GM19395 (cell line): ENCODE measurements around the gene MOSPD3.

Experiments
- ATAC-seq: cut with Tn5 transposase; IDR thresholded peaks from one replicate; pipeline ENCODE4 v1.9.1; 2021; ENCODE audit warnings: mild to moderate bottlenecking, moderate library complexity; ENCODE audit not compliant: unreplicated experiment

Gene MOSPD3

DNA sequence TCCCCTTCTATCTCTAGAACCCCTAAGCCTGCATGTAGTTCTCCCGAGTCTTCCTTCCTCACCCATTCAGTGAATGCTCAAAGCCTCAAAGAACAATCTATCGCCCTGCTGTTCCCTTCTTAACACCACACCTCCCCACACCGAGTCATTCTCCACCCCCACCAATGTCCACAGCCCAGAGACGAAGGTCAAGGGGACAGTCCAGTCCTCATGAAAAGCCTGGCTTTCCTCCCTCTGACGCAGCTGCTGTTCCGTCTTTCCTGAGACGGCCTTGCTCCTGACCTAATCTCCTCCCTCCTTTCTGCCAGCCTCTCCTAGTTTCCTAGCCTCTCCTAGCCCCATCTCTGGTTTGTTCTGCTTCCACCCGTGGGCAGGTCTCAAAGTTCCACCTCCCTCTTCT is 9.2 kb downstream of the MOSPD3 start:
- ATAC-seq = no peak

DNA sequence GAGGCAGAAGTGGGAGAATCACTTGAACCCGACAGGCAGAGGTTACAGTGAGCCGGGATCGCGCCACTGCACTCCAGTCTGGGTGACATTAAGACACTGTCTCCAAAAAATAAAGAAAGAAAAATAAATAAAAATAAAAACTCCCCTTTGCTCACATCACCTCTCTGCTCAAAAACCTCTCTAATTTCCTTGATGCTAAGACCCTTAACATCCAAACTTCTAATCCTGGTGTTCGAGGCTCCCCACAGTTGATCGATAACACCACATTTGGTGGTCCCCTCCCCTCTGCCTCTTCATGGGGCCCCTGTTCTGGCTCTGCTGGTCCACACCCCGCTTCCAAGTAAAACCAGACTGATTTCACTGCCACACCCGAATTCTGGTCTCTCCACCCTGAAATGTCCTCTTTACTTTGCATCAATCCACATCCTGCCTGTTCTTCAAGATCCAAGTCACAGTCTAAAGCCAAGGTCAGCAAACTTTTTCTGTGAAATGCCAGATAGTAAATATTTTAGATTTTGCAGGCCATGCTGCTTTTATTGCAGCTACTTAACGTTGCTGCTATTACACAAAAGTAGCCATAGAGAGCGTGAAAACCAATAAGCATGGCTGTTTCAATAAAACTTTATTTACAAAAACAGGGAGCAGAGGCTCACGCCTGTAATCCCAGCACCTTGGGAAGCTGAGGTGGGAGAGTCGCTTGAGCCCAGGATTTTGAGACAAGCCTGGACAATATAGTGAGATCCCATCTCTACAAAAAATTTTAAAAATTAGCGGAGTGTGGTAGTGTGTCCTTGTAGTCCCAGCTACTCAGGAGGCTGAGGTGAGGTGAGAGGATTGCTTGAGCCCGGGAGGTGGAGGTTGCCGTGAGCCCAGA is 11.8 kb downstream of the MOSPD3 start:
- no peak for ATAC-seq

DNA sequence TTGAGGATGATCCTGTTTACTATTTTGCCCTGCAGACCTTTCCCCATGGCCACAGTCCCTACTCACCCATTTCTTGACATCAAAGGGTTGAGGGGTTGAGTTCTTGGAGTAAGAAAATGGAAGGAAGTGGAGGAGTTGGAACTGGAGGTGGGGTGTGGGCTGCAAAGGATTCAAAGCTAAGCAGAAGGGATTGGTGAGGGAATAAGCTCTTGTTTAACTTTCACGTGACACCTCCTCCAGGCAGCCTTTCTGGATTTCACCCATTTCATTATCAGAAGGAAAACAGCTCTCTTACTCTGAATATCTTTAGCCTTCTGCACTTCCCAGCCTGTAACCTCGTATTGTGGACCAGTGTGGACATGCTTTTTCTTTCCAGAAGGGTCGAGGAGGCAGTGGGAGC is 13.7 kb downstream of the MOSPD3 start:
- no peak for ATAC-seq

DNA sequence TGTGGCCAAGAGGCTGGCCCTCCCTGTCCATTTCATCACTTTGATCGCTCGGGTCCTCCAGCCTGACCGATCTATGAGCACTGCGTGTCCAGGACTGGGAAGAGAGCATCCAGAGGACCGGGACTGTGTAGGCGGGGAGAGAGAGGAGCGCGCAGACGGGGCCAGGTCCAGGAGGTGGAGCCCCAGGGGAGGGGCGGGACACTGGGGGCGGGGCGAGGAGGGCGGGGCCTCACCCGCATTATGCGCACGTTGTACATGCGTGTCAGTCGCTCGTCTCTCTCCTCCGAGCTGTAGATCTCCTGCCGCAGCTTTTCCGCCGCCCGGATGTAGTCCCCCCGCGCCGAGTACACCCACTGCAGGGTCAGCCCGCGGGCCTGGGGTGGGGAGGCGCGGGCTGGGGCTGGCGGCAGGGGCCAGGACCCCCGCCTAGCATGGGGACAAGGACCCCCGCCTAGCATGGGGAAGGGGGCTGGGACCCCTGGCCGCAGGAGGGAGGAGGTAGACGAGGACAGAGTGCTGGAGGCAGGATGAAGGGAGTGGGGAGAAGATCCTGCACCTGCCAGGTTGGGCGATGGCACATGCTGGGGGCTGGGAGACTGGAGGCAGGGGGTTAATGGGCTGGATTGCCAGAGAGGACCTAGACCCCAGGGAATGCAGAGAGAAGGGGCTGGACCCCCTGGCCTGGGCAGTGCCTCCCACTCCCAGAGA is 14.3 kb downstream of the MOSPD3 start:
- ATAC-seq = peak; percentile 86

- no peak for ATAC-seq
These were observed 14.9 kb downstream of the MOSPD3 start for GRCh38 chr7:100627238-100627549.

DNA sequence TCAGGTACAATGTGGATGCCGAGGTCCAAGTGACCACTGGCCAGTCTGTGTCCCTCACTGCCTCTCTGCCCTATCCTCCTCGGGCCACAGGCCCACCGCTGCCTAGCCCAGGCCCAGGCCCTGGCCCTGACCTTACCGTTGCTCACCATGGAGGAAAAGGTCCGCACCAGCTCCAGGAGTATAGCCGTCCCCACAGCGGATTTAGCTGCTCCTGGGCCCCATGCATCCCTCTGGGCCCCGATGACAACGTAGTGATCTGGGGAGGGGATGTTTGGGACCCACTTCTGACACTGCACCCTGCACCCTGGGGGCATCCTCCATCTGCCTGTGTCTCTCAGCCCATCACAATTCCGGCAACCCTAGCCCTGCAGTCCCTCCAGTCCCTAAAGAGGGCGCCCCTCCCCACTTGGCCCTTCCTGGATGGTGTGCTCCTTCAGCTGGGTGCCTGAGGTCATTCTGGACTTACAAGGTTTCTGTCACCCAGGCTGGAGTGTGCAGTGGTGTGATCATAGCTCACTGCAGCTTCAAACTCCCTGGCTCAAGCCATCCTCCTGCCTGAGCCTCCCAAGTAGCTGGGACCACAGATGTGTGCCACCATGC is 16.9 kb downstream of the MOSPD3 start:
- no peak for ATAC-seq

- no peak for ATAC-seq
These were observed 17.7 kb downstream of the MOSPD3 start for GRCh38 chr7:100630066-100630465.

DNA sequence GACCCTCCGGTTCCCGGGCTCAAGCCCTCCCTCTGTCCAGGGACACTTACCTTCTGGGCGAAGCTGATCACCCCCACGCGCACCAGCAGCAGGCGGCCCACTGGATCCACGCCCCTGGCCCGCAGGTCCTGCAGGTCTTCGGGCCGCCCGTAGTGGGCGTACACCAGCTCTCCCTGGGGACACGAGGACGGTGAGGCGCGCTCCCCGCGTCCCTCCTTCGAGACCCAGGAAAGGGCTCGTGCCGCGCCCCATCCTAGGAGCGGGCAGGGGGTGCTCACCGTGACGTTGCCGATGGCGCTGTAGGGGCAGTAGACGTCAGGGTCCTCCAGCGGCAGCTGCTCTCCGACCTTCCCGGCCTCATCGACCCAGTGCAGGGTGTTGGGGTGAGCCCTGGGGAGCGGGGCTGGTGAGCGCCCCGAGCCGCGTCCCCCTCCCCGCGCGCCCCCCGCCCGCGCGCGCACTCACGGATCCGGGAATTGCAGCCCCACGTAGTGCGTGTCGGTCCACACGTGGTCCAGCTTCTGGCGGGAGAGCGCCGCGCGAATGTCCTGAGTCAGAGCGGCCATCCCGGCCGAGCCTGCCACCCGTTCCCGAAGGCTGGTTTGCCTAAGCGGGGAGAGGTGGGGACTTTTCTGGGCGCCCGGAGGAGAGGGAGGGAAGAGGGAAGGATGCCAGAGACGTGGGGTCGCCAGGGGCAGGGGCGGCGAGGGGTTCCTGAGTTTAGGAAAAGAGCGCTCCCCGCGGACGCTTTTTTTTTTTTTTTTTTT is 20.8 kb downstream of the MOSPD3 start:
- ATAC-seq = no peak

GRCh38 chr7:100639995-100640516 is 27.7 kb downstream of the MOSPD3 start:
- no peak for ATAC-seq

DNA sequence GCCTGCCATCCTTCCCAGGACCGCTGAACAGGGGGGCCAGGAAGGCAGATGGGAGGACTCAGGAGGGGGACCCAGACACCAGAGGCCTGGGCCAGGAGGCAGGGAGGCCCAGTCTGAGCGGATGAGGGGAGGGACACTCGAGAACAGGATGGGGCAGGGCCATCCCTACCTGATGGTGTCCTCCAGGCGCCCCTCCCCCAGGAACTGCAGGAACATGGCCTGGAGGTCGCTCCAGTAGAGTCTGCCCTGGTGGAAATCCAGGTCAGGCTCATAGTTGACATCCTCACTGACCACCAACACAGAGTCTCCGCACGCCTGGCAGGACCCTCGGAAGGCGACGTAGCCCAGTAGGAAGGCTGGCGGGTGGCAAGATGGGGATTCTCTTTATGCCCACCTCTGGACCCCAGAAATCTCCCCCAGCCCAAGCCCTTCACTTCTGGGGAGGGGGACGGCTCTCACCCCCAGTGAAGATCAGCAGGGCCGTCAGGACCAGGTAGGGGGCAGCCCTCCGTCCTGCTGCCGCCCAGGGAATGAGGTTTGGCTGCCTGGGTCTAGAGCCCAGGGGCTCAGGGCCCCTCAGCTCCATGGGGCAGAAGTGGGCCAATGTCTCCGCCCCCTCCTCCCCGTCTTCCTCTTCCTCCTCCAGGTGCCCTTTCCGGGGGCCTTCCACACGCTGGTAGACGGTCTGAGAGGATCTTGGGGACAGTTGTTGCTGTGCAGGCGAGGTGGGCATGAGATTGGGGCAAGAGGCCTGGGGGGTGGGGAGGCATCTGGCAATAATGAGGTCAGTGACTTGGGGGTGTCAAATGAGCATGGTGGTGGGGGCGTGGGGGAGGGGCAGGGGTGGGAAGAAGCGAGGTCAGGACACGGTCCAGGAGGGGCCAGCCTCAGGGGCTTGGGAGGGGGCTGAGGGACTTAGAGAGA is 28.4 kb downstream of the MOSPD3 start:
- no peak for ATAC-seq

- ATAC-seq = no peak
These were observed 29.1 kb downstream of the MOSPD3 start, which contains the start of gene TFR2 for GRCh38 chr7:100641463-100641859. TFR2 (minus strand) TSS chr7:100641552; CDS start chr7:100641509, 43 bp downstream.

DNA sequence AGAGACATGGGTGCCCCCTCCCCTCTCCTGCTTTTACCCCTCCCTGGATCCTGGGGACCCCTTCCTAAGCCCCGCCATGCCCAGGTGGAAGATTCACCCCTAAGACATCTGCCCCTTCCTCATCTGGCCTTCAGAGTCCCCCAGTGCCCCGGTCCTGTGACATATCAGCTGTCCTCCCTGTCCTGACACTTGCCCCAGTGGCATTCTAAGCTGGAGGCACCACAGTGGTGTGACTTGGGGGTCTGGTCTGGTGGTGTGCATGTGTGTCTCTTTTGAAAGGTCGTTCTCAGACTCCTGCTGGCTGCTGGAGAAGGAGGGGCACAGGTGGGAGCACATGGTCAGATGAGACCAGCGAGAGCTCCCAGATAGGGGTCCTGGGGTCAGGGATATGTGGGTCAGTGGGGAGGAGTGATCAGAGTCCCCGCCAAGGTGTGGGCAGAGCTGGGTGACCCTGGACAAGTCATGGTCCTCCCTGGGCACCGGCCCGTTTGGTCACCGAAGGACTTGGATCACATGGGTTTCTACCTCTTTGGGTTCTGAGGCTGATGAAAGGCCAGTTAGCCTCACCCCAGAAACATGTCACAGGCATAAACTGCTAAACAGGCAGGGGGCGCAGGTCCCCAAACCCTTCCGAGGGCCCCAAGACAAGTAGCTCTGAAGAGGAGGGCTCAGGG is 29.7 kb downstream of the MOSPD3 start:
- no peak for ATAC-seq

DNA sequence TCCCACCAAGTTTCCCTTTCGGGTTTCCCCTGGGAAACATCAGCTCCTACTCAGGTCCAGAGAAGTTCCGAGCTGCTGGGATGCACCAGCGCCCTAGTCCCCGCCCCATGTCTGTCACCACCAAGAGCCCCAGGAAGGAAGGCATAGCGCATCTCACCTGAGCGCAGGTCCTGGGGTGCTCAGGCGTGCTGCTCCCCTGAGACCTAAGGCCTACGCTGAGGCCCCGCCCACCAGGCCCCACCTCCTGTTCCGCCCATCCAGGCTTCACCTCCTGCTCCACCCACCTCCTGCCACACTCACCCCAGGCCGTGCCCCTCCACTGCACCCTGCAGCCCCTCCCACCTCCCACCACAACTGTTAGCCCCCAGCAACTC is 30.2 kb downstream of the MOSPD3 start:
- ATAC-seq = no peak

GRCh38 chr7:100649826-100650565 is 37.7 kb downstream of the MOSPD3 start:
- ATAC-seq = no peak

DNA sequence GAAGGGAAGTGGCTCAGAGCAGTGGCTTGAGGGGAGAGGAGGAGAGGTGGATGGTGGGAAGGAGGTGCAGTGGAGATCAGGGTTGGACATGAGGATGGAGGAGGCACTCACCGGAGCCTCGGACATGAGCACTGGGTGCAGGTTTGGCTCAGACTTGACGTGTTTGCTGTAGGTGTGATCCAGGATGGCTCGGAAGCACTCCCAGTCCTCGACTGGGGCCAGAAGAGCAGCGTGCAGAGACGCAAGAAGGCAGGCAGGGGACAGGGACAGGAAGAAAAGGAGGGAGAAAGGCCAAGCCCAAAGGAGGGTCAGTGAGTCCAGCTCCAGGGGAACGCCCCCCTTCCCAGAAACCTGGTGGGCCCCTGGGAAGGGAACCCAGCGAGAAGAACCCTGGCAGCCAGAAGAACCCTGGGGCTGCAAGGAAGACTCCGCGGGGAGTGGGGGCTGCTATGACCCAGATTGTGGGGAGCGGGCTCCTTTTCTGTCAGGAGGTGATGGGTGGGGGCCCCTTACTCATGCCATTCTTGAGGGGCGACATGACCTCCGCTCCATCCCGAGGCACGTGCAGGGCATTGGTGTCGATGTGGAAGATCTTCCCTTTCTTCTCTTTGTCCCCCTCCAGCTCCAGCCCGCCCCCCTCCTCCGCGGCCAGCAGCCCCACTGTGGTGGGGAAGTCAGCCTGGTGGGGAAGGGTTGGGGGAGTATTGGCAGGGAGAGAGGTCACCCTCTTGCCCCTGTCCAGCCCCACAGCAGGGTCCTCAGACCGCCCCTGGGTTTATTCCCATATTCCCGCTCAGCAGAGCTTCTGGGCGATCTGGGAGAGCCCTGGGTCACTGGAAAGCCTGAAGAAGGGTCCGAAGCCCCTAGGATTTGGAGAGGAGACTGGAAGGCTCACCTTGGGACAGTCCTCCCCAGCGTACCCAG is 42.8 kb downstream of the MOSPD3 start:
- no peak for ATAC-seq

DNA sequence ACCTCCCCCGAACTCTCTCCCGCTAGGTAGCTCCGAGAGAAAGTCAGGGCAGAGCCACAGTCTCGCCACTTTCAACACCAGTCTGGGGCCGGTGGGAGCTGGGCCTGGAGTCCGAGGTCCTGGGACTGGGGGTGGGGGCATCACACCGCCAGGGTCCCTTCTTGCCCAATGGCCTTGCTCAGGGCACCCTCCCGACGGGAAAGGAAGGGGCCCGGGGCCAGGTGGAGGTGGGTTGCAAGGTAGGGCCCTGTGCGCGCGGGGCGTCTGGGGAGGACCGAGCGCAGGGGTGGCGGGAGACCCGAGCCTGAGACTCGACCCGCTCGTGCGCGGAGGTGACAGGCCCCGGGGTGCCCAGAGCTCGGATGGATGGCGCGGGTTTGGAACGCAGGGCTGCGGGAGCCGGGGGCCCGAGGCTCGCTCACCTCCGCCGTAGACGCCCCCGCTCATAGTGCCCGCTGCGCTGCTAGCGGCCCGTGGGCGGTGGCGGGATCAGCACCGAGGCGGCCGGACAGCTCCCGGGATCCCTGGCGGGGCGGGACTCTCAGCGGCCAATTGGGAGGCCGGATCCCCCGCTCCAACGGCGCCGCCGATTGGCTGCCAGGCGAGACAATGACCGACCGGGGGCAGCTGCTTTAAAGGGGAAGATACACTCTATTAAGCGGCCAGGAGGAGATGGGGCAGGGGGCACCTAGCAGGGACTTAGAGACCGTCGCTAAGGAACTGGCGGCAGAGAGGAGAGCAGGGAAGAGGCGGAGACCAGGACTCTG is 43.8 kb downstream of the MOSPD3 start, which contains the start of gene ACTL6B:
Gene ACTL6B (minus strand): TSS at position 541 of the 767 bp plus-strand sequence. CDS start 94 bp downstream, at position 447.
- no peak for ATAC-seq
